H1 (cell line): ENCODE results near the gene CHDH. TPM values are rescaled to one million over a fixed set of nuclear protein-coding genes. Genes with fewer than 3 reads are reported as not detected.

ENCODE experiments used
- SP1 ChIP-seq: IDR thresholded peaks from 2 replicates; pipeline ENCODE4 v1.6.1; 2011; ENCODE audit warnings: low read depth, low read length
- polyA plus RNA-seq, 7 experiments: library from polyadenylated mRNA; depleted of rRNA in 3 of 7; stranded (reverse) in 5 of 7; unstranded in 2 of 7; fragments of >200 nt in 5 of 7; fragments of 200-250 nt in 2 of 7; gene quantifications; 1 replicate in 5 of 7; 2 replicates in 1 of 7; 4 replicates in 1 of 7; pipeline versions ENCODE4 v1.2.1 to v1.2.3, GENCODE V29; 2011 to 2013; ENCODE audit warnings: missing spikeins in 2 of 7, mixed read lengths in 2 of 7
- total RNA-seq: library from RNA; stranded (reverse); fragmentation: NEBNext Ultra II Directional; extraction: Animal tissue kit (Norgen Biotek cat#: 25700); gene quantifications from 2 replicates; pipeline ENCODE4 v1.2.1, GENCODE V29; 2021
- TF ChIP-seq, protein P1 (sequence below): fragments of 300-600 bp; sonication (generic); IDR thresholded peaks from 2 replicates; pipeline ENCODE4 v1.7.1; 2012; ENCODE audit warnings: low read length, moderate library complexity, mild to moderate bottlenecking, inconsistent platforms; ENCODE audit not compliant: insufficient replicate concordance

CHDH gene
- total and polyA plus RNA-seq, 2 of the 8 experiments (the other 6 are each of a cell fraction or from before 2014, with no cell fraction given) = 4.9 to 10.3 TPM

GRCh38 chr3:53777468-53777867, 68.8 kb downstream of the CHDH start (continued):
- TF ChIP-seq, protein P1, sequence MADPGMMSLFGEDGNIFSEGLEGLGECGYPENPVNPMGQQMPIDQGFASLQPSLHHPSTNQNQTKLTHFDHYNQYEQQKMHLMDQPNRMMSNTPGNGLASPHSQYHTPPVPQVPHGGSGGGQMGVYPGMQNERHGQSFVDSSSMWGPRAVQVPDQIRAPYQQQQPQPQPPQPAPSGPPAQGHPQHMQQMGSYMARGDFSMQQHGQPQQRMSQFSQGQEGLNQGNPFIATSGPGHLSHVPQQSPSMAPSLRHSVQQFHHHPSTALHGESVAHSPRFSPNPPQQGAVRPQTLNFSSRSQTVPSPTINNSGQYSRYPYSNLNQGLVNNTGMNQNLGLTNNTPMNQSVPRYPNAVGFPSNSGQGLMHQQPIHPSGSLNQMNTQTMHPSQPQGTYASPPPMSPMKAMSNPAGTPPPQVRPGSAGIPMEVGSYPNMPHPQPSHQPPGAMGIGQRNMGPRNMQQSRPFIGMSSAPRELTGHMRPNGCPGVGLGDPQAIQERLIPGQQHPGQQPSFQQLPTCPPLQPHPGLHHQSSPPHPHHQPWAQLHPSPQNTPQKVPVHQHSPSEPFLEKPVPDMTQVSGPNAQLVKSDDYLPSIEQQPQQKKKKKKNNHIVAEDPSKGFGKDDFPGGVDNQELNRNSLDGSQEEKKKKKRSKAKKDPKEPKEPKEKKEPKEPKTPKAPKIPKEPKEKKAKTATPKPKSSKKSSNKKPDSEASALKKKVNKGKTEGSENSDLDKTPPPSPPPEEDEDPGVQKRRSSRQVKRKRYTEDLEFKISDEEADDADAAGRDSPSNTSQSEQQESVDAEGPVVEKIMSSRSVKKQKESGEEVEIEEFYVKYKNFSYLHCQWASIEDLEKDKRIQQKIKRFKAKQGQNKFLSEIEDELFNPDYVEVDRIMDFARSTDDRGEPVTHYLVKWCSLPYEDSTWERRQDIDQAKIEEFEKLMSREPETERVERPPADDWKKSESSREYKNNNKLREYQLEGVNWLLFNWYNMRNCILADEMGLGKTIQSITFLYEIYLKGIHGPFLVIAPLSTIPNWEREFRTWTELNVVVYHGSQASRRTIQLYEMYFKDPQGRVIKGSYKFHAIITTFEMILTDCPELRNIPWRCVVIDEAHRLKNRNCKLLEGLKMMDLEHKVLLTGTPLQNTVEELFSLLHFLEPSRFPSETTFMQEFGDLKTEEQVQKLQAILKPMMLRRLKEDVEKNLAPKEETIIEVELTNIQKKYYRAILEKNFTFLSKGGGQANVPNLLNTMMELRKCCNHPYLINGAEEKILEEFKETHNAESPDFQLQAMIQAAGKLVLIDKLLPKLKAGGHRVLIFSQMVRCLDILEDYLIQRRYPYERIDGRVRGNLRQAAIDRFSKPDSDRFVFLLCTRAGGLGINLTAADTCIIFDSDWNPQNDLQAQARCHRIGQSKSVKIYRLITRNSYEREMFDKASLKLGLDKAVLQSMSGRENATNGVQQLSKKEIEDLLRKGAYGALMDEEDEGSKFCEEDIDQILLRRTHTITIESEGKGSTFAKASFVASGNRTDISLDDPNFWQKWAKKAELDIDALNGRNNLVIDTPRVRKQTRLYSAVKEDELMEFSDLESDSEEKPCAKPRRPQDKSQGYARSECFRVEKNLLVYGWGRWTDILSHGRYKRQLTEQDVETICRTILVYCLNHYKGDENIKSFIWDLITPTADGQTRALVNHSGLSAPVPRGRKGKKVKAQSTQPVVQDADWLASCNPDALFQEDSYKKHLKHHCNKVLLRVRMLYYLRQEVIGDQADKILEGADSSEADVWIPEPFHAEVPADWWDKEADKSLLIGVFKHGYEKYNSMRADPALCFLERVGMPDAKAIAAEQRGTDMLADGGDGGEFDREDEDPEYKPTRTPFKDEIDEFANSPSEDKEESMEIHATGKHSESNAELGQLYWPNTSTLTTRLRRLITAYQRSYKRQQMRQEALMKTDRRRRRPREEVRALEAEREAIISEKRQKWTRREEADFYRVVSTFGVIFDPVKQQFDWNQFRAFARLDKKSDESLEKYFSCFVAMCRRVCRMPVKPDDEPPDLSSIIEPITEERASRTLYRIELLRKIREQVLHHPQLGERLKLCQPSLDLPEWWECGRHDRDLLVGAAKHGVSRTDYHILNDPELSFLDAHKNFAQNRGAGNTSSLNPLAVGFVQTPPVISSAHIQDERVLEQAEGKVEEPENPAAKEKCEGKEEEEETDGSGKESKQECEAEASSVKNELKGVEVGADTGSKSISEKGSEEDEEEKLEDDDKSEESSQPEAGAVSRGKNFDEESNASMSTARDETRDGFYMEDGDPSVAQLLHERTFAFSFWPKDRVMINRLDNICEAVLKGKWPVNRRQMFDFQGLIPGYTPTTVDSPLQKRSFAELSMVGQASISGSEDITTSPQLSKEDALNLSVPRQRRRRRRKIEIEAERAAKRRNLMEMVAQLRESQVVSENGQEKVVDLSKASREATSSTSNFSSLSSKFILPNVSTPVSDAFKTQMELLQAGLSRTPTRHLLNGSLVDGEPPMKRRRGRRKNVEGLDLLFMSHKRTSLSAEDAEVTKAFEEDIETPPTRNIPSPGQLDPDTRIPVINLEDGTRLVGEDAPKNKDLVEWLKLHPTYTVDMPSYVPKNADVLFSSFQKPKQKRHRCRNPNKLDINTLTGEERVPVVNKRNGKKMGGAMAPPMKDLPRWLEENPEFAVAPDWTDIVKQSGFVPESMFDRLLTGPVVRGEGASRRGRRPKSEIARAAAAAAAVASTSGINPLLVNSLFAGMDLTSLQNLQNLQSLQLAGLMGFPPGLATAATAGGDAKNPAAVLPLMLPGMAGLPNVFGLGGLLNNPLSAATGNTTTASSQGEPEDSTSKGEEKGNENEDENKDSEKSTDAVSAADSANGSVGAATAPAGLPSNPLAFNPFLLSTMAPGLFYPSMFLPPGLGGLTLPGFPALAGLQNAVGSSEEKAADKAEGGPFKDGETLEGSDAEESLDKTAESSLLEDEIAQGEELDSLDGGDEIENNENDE = no peak
- no peak for TF ChIP-seq SP1
